HG03060 (cell line): Measurements from ENCODE around the gene ZNF18.
"Not testable (repeated sequence)": the region's sequence is repeated elsewhere in the genome, so short reads cannot be mapped to it uniquely, and the experiment has no call there.

Experiments
- ATAC-seq: cut with Tn5 transposase; IDR thresholded peaks from one replicate; pipeline ENCODE4 v1.9.1; 2021; ENCODE audit warnings: low read depth, moderate number of reproducible peaks; ENCODE audit not compliant: unreplicated experiment

ZNF18 gene

GRCh38 chr17:11986942-11987329, 10.3 kb downstream of the ZNF18 start:
- no peak for ATAC-seq

- no peak for ATAC-seq
Measured at GRCh38 chr17:11986179-11986941, 10.9 kb downstream of the ZNF18 start.

- ATAC-seq = no peak
Measured at GRCh38 chr17:11981862-11982261, 15.4 kb downstream of the ZNF18 start.

GRCh38 chr17:11980813-11981212, 16.5 kb downstream of the ZNF18 start:
- no peak for ATAC-seq

GRCh38 chr17:11979795-11980194, 17.5 kb downstream of the ZNF18 start:
- no peak for ATAC-seq

- not testable (repeated sequence) for ATAC-seq
Measured at GRCh38 chr17:11972741-11973140, 24.5 kb downstream of the ZNF18 start.

- no peak for ATAC-seq
Measured at GRCh38 chr17:11969565-11969964, 27.7 kb downstream of the ZNF18 start.

- ATAC-seq = no peak
Measured at GRCh38 chr17:11954936-11955335, 42.3 kb downstream of the ZNF18 start.

- no peak for ATAC-seq
Measured at GRCh38 chr17:11953924-11954323, 43.4 kb downstream of the ZNF18 start.

- ATAC-seq = no peak
Measured at GRCh38 chr17:11952610-11953009, 44.7 kb downstream of the ZNF18 start.

- ATAC-seq = no peak
Measured at GRCh38 chr17:11950771-11951519, 46.3 kb downstream of the ZNF18 start.

GRCh38 chr17:11949571-11949970, 47.7 kb downstream of the ZNF18 start:
- not testable (repeated sequence) for ATAC-seq

- no peak for ATAC-seq
Measured at GRCh38 chr17:11948789-11949188, 48.5 kb downstream of the ZNF18 start.

- no peak for ATAC-seq
Measured at GRCh38 chr17:11944587-11944986, 52.7 kb downstream of the ZNF18 start.

GRCh38 chr17:11943759-11944347, 53.4 kb downstream of the ZNF18 start:
- ATAC-seq = no peak

GRCh38 chr17:11943086-11943485, 54.2 kb downstream of the ZNF18 start:
- ATAC-seq = not testable (repeated sequence)

- ATAC-seq = no peak
Measured at GRCh38 chr17:11940904-11941303, 56.4 kb downstream of the ZNF18 start.

GRCh38 chr17:11935734-11936406, 61.4 kb downstream of the ZNF18 start:
- ATAC-seq = no peak

GRCh38 chr17:11932337-11932898, 64.9 kb downstream of the ZNF18 start:
- no peak for ATAC-seq

GRCh38 chr17:11928436-11928835, 68.8 kb downstream of the ZNF18 start:
- no peak for ATAC-seq
